Hematopoietic multipotent progenitor cell (in vitro differentiated cells): ENCODE data around the gene PPP1R14B. TPM values are rescaled to one million over a fixed set of nuclear protein-coding genes. Genes with fewer than 3 reads are reported as not detected.

Experiments
- DNase-seq, 3 donors: peaks; one replicate each; pipeline ENCODE4 v3.0.0-alpha.2; 2011 to 2015; ENCODE audit warnings: low read depth in 2 of 3, low spot score in 2 of 3
- total RNA-seq: library from RNA; depleted of rRNA; stranded (reverse); fragments of >200 nt; gene quantifications from one replicate; pipeline ENCODE4 v1.2.3, GENCODE V29; 2012

The PPP1R14B gene
- total RNA-seq, 1 donor = 77.0 TPM

GRCh38 chr11:64283092-64283491 is 36.3 kb upstream of the PPP1R14B start:
- DNase-seq = no peak

- DNase-seq = no peak
These were observed 35.4 kb upstream of the PPP1R14B start for GRCh38 chr11:64281957-64282770.

GRCh38 chr11:64278576-64279190 is 31.9 kb upstream of the PPP1R14B start:
- DNase-seq = no peak

- DNase-seq = no peak
These were observed 30.1 kb upstream of the PPP1R14B start for GRCh38 chr11:64276653-64277431.

- DNase-seq = no peak
These were observed 29.1 kb upstream of the PPP1R14B start for GRCh38 chr11:64275841-64276240.

- DNase-seq = no peak
These were observed 28.5 kb upstream of the PPP1R14B start for GRCh38 chr11:64275031-64275800.

- peak; percentile 91 to 98 (median 97) for DNase-seq
These were observed 22.9 kb upstream of the PPP1R14B start for GRCh38 chr11:64269540-64270220.

- DNase-seq = no peak
These were observed 22.3 kb upstream of the PPP1R14B start for GRCh38 chr11:64268893-64269539.

GRCh38 chr11:64268025-64268892 is 21.5 kb upstream of the PPP1R14B start:
- DNase-seq = no peak

GRCh38 chr11:64267207-64267945 is 20.6 kb upstream of the PPP1R14B start:
- DNase-seq = no peak

- no peak for DNase-seq
These were observed 19.6 kb upstream of the PPP1R14B start for GRCh38 chr11:64266339-64266738.

- DNase-seq = no peak
These were observed 18.7 kb upstream of the PPP1R14B start for GRCh38 chr11:64265176-64266160.

GRCh38 chr11:64264371-64264852 is 17.7 kb upstream of the PPP1R14B start:
- no peak for DNase-seq

GRCh38 chr11:64263947-64264317 is 17.2 kb upstream of the PPP1R14B start:
- DNase-seq = no peak

- no peak for DNase-seq
These were observed 16.5 kb upstream of the PPP1R14B start for GRCh38 chr11:64263021-64263946.
